Psoas muscle (tissue), 8 donors: ENCODE measurements around the gene MAP7. TPM values are rescaled to one million over a fixed set of nuclear protein-coding genes. Genes with fewer than 3 reads are reported as not detected.
"Not testable (repeated sequence)": the region's sequence is repeated elsewhere in the genome, so short reads cannot be mapped to it uniquely, and the experiment has no call there.

Experiments
- ATAC-seq, 4 donors: fragments of 200-7000 bp; cut with Tn5 transposase; one replicate each; pipeline ENCODE4 v1.9.1; 2020; ENCODE audit warnings: moderate library complexity in 3 of 4, mild to moderate bottlenecking in 2 of 4
- DNase-seq, 2 donors: peaks; one replicate each; pipeline ENCODE4 v3.0.0-alpha.2; 2020
- H3K27ac ChIP-seq: fragments of 200-600 bp; one replicate; pipeline ENCODE4 v1.8.0; 2022
- H3K27me3 ChIP-seq, 3 donors: fragments of 200-600 bp in 1 of 3; one replicate each; pipeline versions ENCODE4 v1.6.1 to v1.8.0; 2013 to 2022; ENCODE audit warnings: low read length in 2 of 3, mild to moderate bottlenecking in 2 of 3, moderate library complexity in 1 of 3; ENCODE audit not compliant: insufficient read depth in 3 of 3
- H3K36me3 ChIP-seq, 2 donors: fragments of 200-600 bp in 1 of 2; one replicate each; pipeline versions ENCODE4 v1.6.1 to v1.8.0; 2013 to 2022; ENCODE audit warnings: low read depth in 1 of 2, mild to moderate bottlenecking in 1 of 2, moderate library complexity in 1 of 2; ENCODE audit not compliant: insufficient read depth in 1 of 2
- H3K4me1 ChIP-seq: fragments of 200-600 bp; one replicate; pipeline ENCODE4 v1.8.0; 2022
- H3K4me3 ChIP-seq: fragments of 200-600 bp; one replicate; pipeline ENCODE4 v1.8.0; 2022; ENCODE audit warnings: mild to moderate bottlenecking
- H3K9me3 ChIP-seq: fragments of 200-600 bp; one replicate; pipeline ENCODE4 v1.8.0; 2022
- CTCF ChIP-seq: fragments of 200-600 bp; IDR thresholded peaks from one replicate; pipeline ENCODE4 v1.8.0; 2022; ENCODE audit warnings: antibody characterized with exemption
- WGBS, 3 donors: extraction: QIAGEN DNeasy Blood & Tissue Kit; methylation state at CpG; one replicate each; pipeline versions ENCODE4 v1.1.6 to v1.1.7; 2013; 5-methylcytosine and 5-hydroxymethylcytosine counted together
- intact Hi-C, 2 donors: fragments of 100-400 bp; cut with DNase I; formaldehyde crosslinking; loops; one replicate each; pipeline versions ENCODE4 v1.11.0 to v1.14.2; 2022
- polyA plus RNA-seq, 3 donors: library from polyadenylated mRNA; stranded (reverse); fragments of 200-250 nt; gene quantifications; one replicate each; pipeline ENCODE4 v1.2.3, GENCODE V29; 2013
- total RNA-seq, 4 donors: library from RNA; stranded (reverse); fragmentation: NEBNext Ultra II Directional in 2 of 4; extraction: Animal tissue kit (Norgen Biotek cat#: 25700) in 2 of 4; gene quantifications; one replicate each; pipeline versions ENCODE4 v1.2.1 to v1.2.4, GENCODE V29; 2021 to 2023
- donor health status: healthy with polysubstance abuse.
- donor health status: DM: no; HTN: no; CAD: no; lungs with moderate emphysema.
- donor health status: Bipolar disorder and iron deficiency.
- donor health status: healthy.
- donor health status: DM: yes; HTN: yes; CAD: no.
- donor health status: DM: no; HTN: no; CAD: no.
- donor health status: DM: no; HTN: no; CAD: no.
- donor health status: DM: yes; HTN: yes; CAD: no.

Gene MAP7
- total and polyA plus RNA-seq, 7 donors = 0.10 to 0.94 (median 0.32) TPM

DNA sequence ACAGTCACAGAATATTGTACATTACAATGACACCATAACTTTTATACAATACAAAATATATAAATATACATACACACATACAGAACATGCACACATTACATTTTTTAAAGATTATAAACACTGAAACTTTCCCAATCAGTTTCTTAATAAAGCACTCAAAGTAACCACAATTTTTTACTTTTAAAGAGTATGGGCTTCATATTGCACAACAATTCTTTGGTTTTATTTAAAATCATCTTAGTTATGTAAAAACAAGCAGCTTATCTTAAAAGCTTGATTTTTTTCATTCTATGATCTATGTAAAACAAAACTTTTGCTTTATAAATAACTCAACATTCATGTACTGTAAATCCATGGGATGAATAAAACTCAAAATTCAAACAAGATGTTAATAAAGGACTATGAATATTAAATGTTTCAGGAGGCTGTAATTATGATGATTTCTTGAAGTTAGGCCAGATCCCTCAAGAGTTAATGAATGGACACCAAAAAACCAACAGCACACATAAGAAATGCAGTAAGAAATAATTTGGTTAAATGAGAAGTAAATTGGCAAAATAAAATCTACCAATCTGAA is 167.5 kb downstream of the MAP7 start:
- TF ChIP-seq CTCF = no peak
- Histone ChIP-seq H3K4me1 (no peaks in the 10 kb centered on the region), H3K27me3 (no peaks in the 10 kb centered on the region), H3K27ac (no peak overlapping the region), H3K9me3 (no peaks in the 10 kb centered on the region), H3K4me3 (no peak overlapping the region), H3K36me3 (no peaks in the 10 kb centered on the region)
- intact Hi-C loops = no loop called here
- no peak for DNase-seq
- no peak for ATAC-seq

DNA sequence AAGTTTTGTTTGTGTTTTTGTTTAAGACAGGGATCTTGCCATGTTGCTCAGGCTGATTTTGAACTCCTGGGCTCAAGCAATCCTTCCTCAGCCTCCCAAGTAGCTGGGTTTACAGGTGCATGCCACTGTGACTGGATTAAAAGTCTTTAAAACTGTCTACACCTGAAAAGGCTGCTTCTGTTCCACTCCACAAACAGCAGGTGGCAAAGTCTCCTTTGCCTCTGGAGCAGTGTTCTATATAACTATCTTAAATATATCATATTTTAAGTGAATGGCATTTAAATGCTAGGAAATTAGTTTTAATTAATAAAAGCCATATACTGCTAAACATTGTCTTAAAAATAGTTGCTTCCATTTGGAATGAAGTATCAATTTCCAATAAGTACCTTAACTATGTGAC is 171.3 kb downstream of the MAP7 start:
- intact Hi-C loops = no loop called here
- ATAC-seq = no peak

GRCh38 chr6:136375836-136376235 is 174.4 kb downstream of the MAP7 start:
- DNase-seq, H3K27ac ChIP-seq, H3K4me3 ChIP-seq, intact Hi-C loops, H3K9me3 ChIP-seq, ATAC-seq, H3K36me3 ChIP-seq, H3K4me1 ChIP-seq, H3K27me3 ChIP-seq: not testable (repeated sequence)
- 92 to 100% (median 96%) methylated on average over 4 of the region's 4 CpGs for WGBS, 3 donors

More for the DNA sequence above, 171.3 kb downstream of the MAP7 start:
- Histone ChIP-seq H3K27ac (no peak overlapping the region), H3K27me3 (no peaks in the 10 kb centered on the region), H3K36me3 (no peaks in the 10 kb centered on the region), H3K4me3 (no peak overlapping the region), H3K9me3 (no peaks in the 10 kb centered on the region), H3K4me1 (no peaks in the 10 kb centered on the region)
- no peak for TF ChIP-seq CTCF
- DNase-seq = no peak

GRCh38 chr6:136371959-136372358 is 178.3 kb downstream of the MAP7 start:
- H3K27me3 ChIP-seq = no peaks in the 10 kb centered on the region
- WGBS, 3 donors = 56 to 63% (median 59%) methylated on average over 2 of the region's 2 CpGs
- no peaks in the 10 kb centered on the region for H3K36me3 ChIP-seq
- H3K4me1 ChIP-seq = no peaks in the 10 kb centered on the region
- no peaks in the 10 kb centered on the region for H3K9me3 ChIP-seq
- H3K27ac ChIP-seq = no peak overlapping the region
- TF ChIP-seq CTCF = no peak
- intact Hi-C loops = no loop called here
- no peak overlapping the region for H3K4me3 ChIP-seq
- DNase-seq (no peak), ATAC-seq (no peak)

- no peak for ATAC-seq
- H3K36me3 ChIP-seq = no peaks in the 10 kb centered on the region
- no peak for DNase-seq
- H3K27ac ChIP-seq = no peak overlapping the region
- WGBS, 3 donors = 47 to 52% (median 49%) methylated on average over 4 of the region's 4 CpGs
- TF ChIP-seq CTCF = no peak
- H3K27me3 ChIP-seq = no peaks in the 10 kb centered on the region
- intact Hi-C loops = no loop called here
- no peak overlapping the region for H3K4me3 ChIP-seq
- no peaks in the 10 kb centered on the region for H3K4me1 ChIP-seq
- H3K9me3 ChIP-seq = no peaks in the 10 kb centered on the region
Observed at GRCh38 chr6:136370988-136371728, 179.1 kb downstream of the MAP7 start.
